Stimulated activated CD4-positive, alpha-beta T cell treated with anti-CD3 and anti-CD28 coated beads, TNF-alpha, amount 100 ng/mL, for 24 hours (primary cell): ENCODE measurements around the gene ELP4.
"Not testable (repeated sequence)": the region's sequence is repeated elsewhere in the genome, so short reads cannot be mapped to it uniquely, and the experiment has no call there.

Experiments used
- DNase-seq, 3 experiments: peaks; one replicate each; pipeline ENCODE4 v3.0.0-alpha.2; 2020; ENCODE audit warnings: low read depth in 3 of 3

The ELP4 gene

DNA sequence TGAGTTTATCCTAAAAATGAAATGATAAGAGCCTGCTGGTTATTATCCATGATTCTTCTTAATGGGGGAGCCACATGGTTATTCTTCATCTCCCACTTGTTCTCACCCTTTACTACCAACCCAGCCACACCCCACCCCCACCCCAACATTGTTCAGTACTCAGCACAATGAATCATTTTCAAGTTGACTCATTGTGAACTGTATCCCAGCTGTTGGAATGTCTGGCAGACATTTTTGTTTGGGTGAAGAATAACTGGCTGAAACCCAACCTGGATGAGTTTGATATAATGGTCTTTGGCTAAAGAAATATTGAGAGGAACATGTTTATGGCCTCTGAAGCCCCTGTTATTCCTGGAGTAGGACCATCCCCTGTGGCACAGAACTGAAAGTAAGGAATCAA is 136.2 kb downstream of the ELP4 start:
- DNase-seq, result no peak

DNA sequence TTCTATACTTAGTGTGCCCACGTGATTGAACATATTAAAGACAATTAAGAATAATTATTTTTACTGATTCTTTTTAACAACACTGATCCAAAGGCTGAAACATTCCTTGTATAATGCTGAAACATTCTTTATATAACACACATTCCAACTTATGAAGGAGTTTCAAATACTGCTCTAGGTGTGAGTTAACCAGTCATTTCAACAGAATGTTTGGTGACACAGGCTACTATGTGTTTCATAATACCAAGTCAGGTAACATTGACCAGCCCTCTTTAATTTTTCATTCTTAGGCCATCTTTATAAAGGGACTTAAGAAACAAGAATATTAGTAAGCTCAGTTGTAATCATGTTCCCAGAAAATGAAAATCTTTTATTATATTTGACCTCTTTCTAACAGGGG is 136.6 kb downstream of the ELP4 start:
- no peak for DNase-seq

DNA sequence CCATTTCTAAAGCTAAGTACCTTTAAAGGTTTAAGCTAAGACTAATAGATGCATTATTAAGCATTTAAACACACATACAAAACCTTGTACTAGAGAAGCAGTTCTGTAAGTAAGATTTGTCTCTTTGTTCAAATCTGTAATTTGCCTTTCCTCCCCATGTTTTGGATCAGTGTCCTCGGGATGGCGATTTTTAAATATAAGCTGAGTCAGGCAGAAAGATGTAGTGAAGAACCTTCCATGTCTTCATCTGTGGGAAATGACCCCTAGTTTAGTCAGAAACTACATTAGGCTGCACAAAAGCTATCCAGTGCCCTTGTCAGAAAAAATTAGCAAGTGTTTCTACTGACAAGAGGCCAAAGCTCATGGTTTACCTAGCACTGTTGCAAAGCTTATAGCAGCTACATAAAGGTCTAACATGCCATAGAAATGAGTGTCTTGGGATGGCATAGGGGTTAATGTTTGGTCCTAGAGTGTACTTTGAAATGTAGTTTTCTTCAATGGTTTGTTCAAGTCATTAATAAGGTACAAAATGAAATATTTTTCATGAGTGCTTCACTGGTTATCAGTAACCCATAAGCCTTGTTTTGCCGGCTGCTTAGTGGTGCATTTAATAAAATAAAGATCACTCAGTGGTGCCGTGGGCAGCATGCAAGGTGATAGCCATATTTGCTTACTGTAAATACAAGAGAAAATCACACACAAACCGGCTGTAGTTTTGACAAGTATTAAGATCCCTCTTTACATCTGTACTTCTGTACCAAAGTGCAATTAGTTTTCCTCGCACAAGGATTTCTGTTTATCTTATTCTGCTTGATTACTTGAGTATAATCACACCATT is 139.8 kb downstream of the ELP4 start:
- DNase-seq, result no peak

DNA sequence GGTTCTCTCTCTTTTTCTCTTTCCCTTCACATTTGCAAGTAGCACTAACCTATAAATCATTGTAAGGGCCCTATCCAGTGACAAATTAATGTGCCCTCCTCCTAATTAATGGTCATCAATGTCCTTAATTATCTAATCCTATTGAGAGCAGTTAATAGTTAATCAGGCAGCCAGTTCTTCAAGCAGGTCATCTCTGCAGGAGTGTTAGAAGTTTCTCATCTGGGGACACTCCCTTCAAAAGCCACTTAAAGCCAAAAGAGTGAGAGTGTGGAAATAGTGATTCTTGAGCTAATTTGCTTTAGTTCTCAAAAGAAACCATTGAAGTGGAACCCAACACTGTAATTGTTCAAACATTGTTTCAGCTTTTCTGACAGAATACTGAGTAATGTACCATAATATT is 141.6 kb downstream of the ELP4 start:
- no peak for DNase-seq

DNA sequence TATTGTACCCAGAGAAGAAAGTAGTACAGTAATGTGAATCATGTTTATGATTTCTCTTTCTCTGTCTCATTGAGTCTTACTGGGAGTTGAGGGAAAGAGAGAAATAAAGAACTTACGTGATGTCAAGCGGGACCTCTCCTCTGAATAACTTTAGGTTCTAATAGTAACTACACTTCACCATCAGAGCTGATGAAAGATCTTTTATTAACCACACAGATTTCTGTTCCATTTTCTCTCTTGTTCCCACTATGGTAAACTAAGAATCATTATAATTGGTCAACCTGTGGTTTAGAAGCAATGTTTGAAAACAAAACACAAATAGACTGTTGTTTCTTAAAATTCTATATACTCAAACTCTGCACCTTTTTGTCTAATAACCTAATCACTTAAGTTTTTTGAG is 142.3 kb downstream of the ELP4 start:
- DNase-seq, result no peak

DNA sequence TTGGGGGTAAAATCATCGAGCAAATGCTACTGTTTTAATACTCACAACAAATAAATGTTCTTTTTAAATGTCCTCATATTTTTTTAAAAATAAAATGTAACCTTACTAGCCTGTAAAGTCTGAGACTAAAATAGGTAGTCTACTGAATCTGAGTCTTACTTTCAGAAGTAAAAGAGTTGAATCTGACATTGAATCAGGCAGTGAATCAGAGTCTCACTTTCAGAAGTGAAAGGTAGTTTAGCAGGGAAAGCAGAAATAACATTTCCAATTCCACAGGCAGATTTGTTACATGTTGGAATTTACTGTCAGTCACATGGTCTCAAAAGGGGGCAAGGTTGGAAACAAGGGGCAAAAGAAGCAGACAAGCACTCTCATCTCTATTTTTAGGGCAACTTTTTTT is 143.0 kb downstream of the ELP4 start:
- DNase-seq, result no peak

DNA sequence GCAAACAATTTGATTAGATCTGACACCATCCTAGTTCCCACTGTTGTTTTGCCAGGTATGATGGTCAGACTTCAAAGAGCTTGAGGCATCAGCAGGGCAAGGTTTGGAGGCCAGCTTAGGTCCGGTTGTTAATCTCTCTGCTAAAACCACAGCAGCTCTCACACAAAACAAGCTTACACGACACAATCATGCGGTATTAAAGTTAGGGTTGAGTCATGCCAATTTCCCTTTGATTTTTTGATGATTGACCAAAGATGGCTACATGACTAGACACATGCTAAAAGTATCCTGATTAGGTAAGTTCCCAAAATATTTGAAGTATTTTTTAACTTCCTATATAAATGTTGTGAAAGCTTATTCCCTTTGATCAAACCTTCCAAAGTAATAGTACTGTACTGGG is 145.9 kb downstream of the ELP4 start:
- DNase-seq, result no peak

DNA sequence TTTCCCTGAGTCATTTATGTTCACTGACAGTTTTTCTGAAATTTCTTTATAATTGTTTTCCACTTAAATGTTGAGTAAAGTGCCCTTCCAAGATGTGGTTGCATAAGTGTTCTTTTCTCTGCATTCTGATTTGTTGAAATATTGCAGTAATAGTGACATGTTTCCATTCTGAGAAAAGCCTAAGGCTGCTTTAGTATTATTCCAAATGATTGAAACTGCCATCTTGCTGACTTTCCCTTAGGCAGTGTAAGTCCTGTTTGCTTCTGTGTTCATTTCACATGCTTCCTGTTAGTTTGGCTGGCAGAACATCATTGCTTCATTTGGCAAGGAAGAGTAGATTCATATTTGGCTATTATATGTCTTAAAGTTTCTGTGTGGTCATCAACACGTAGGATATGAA is 146.5 kb downstream of the ELP4 start:
- no peak for DNase-seq

DNA sequence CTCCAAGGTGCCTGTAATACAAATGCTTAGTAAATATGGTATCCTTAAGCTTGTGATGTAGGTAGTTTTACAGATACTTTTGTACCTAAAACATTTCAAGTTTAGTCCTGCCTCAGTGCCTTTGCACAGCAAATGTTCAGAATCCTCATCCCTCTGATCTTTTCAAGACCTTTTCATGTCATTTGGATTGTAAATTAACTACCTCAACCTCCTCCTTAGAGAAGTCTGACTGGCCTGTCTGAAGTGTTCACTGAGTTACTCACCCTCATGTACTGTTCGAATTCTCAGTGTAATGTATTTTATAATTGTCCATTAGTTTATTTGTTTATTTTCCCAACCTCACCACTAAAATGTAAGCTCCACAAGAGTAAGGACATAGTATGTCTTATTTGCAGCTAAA is 147.5 kb downstream of the ELP4 start:
- no peak for DNase-seq

DNA sequence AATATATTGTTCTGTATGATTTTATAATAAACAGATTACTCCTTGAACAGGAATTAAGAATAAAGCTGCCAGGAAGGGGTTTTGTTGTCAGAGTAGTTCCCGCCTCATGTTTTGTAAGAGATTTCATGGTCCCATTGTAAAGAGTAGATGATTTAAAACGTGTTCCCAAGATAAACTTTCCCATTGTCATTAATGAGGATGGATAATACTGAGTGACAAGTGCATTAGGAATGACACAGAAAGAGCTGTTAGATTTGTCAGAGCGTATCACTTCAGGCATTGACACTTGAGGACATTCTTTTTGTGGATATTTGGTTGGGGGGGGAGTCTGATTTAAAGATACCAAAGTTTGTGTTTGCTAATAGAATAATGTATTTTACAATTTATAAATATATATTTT is 154.6 kb downstream of the ELP4 start:
- no peak for DNase-seq

DNA sequence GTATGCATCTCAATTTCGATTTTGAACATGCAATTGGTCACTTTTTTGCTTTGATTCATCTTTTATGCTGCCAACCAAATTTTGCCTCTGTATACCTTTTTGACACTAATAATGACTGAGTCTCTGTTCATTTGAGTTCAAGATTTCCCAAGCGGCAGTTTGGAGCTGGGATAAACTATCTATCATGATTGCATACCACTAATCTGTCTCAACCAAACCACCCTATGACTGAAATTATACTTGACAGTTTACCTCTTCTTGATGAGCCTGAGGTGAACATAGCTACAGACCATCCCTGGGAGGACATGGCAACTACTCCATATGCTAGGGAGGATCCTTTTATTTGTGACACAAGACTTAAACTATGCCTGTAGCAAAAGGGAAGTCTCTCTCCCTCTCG is 155.4 kb downstream of the ELP4 start:
- DNase-seq, result no peak

DNA sequence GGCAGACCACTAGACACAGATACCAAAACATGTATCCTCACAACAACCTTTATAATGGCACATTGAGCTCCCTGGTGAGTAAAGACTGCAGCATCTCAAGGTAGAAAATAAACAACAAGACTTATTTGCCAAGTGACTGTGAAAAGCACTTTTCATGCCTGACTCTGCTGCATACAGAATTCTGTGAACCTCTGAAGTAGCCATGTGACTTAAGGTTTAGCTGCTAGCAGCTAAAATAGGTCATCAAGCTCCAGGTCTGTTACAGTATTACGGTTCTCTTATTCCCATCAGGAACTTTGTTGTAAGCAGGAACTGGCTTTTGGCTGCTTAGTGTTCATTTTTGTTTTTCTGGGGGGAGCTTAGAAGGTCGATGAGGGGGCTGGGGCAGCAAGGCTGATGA is 162.1 kb downstream of the ELP4 start:
- DNase-seq, result no peak

DNA sequence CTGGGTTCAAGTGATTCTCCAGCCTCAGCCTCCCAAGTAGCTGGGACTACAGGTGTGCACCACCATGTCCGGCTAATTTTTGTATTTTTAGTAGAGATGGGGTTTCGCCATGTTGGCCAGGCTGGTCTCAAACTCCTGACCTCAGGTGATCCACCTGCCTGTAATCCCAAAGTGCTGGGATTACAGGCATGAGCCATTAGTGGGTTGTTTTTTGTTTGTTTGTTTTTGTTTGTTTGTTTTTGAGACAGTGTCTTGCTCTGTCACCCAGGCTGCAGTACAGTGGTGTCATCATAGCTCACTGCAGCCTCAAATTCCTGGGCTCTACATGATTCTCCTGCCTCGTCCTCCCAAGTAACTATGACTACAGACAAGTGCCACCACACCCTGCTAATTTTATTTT is 163.5 kb downstream of the ELP4 start:
- DNase-seq, result not testable (repeated sequence)

DNA sequence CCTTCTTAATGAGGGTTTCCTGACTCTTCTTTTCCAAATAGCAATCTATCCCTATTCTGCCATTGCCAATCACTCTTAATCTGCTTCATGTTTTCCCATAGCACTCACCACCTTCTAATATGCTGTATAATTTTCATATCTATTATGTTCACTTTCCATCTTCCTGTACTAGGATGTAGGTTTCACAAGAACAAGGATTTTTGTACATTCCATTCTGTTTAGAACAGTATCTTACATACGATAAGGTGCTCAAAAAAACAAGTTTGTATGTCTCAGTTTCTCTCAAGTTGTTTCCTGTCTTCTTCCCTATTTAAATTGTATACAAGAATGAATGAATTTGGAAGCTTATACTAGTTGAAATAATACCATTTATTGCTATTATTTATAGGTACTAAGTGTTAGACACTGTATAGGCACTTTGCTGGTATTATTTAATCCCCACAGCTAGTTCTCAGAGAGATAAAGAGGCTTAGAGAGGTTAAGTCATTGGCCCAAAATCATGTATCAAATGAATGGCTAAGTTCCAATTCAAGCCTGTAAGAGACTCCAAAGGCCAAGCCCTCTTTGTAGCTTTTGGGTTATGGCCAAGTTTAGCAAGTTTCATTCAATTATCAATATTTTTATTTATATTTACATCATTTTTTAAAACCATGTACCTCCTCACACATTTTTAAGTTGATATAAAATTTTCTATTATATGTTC is 166.9 kb downstream of the ELP4 start:
- DNase-seq, result no peak

DNA sequence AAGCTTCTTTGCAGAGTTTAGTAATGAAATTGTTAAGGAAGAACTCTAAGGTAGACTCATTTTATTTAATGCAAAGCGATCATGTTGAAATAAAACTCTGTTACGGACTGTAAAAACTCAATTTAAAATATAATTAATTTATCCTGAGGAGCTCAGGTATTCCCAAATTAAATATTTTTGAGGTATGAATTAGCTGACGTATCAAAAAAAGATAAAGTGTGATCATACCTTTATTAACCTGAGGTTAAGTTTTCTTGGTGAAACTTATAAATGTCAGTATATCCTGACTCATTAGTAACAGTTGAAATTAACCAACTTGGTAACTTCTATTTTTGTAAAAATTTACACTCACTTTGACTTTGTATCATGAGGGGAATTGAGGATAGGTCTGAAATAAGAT is 171.2 kb downstream of the ELP4 start:
- no peak for DNase-seq

DNA sequence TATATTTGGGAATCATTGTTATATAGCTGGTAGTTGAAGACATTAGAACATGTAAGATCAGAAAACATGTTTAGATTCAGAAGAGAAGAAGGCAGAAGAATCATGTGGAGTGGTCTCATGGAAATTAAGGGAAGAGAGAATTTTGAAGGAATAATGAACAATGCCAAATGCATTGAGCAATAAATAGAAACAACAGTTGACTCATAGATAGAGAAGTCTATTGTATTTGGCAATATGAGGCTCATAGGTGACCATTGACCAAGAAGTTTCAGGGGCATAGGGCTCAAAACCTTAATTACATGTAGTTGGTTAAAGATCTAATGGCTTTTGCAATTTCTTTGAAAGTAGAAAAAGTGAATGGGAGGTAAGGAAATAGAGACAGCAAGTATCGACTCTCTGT is 177.7 kb downstream of the ELP4 start:
- no peak for DNase-seq

DNA sequence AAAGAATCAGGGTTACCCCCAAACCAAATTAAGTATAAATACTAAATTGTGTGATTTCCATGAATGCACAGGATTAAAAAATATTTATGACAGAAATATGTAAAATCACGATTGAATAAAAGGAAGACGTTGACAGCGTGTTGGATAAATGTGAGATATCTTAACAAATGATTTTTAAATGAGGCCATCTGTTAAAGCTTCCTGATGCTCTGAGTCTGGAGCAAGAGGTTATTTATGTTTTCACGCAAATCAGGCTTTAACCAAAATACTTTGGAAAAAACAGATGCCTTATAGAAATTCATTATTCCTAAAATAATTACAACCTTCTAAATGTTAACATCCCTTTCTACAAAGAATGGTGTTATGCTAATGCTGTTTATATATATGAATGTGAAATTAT is 178.3 kb downstream of the ELP4 start:
- DNase-seq, result no peak

DNA sequence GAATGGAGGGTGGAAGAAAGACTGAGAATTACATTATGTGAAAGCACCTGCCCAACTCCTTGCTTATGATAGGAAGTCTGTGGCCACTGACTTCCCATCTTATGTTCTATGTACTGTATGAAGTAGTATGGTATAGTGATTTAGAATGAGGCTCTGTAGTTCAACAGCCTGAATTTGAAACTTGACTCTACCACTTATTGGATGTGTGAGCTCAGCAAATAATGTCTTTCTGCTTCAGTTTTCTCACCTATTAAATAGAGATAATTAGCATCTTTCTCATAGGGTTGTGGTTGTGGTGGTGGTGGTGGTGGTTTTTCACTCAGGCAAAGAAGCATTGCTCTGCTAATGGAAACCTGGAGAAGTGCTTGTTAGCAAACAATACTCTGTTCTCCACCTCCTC is 180.0 kb downstream of the ELP4 start:
- DNase-seq, result no peak

DNA sequence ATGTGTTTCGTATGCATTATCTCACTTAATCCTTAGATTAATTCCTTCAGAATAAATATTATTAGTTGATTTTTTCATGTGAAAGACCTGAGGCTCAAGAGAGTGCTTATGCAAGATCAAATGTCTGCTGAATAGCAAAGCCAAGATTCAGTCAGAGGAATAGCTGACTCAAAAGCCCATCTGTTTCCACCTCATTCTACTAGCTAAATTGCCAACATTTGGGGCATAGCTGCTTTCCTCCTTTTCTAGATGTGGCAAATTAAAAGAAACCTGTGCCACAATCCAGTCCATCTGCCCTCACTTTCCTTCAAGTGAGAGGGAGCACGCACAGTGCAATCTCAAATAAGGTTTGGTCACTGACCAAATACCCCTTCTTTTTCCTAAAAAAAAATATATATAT is 180.5 kb downstream of the ELP4 start:
- no peak for DNase-seq

DNA sequence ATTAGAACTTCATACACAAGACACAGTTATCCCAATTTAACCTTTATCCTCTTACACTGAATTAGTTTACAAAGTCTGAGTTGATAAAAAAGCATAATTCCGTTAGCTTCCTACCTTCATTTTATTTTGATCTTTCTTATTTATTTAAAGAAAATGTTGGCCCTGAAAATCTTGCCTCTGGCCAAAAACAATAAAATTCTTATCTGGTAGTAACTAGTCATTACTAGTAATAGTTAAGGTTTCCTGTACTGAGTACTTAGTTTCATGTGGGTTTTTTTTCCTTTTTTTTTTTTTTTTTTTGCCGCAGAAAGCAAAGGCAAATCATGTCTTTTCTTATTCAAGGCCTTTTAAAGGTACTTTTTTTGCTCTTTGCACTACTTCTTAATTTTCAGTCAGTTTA is 180.9 kb downstream of the ELP4 start:
- DNase-seq, result no peak

DNA sequence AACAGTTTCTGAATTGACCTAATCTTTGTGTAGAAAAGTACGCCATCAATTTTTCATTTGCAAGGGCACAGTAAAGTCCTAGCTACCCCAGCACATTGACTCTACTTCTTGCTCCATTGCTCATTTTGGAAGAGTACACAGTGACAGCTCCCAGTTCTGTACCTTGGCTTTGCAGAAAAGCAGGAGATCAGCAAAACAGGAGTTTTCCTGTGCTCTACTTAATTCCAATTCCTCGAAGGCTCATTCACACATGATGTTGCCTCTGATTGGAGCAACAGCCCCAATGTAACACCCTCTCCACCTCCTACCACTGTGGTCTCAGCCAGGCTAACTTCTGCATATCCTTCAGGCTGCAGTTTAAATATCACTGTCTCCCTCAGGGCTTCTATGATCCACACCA is 182.9 kb downstream of the ELP4 start:
- DNase-seq, result no peak

DNA sequence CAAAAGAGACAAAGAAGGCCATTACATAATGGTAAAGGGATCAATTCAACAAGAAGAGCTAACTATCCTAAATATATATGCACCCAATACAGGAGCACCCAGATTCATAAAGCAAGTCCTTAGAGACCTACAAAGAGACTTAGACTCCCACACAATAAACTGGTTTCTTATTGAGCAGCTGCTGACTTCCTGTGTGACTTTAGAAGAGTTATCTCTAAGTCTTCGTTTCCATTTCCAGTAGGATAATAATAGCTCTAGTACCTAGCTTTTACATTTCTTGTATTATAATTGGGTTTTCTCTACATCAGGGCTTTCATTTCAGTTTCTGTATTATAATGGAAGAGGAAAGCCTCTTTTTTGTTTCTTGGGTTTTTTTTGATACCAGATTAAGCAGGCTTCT is 187.5 kb downstream of the ELP4 start:
- not testable (repeated sequence) for DNase-seq

DNA sequence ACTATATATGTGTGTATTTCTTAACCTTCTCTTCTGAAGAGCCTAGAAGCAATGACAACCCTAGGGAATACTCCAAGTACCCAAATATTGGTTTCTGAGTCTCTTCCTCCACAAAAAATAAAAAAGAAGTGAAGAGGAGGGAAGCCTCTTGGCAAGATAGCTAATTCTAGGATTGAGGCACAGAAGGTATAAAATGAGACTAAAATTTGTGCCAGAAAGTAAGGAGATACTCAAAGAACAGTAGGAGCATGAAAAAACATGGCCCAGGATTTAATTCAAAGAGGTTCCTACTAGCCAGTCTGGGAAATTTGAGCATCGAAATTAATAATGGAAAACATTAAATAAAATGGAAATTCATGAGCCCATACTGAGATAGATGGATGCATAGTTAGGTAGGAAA is 189.5 kb downstream of the ELP4 start:
- no peak for DNase-seq

DNA sequence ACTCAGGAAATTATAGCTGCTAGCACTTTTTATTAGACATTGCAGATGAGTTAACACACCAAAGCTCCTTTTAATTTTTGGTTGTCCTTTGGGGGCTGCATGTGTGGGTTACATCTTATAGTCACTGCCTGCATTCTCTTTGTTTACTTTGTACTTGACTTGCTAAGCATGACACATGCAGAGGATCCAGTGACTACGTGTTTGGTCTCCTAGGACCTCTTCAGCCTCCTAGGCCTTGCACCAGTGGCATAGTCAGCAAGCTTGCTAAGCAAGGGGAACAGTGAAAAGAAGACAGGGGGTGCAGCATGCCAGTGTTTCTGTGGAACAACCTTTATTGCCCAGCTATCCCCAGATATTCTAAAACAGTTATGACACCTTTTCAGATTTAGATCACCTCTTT is 193.4 kb downstream of the ELP4 start:
- DNase-seq, result no peak
